Gastroesophageal sphincter (tissue), 4 donors: ENCODE results near the gene ACER2. TPM values are rescaled to one million over a fixed set of nuclear protein-coding genes. Genes with fewer than 3 reads are reported as not detected.
"Not testable (repeated sequence)": the region's sequence is repeated elsewhere in the genome, so short reads cannot be mapped to it uniquely, and the experiment has no call there.

ENCODE experiments used
- ATAC-seq: fragments of 150-250 bp; one replicate; pipeline ENCODE4 v1.9.1; 2016; ENCODE audit warnings: mild to moderate bottlenecking, moderate library complexity
- H3K27ac ChIP-seq, 4 donors: fragments of 200-600 bp; sonication (generic) in 3 of 4; 1 replicate in 3 of 4; 2 replicates in 1 of 4; pipeline ENCODE4 v1.5.1; 2016 to 2019
- H3K27me3 ChIP-seq: fragments of 200-600 bp; sonication (generic); one replicate; pipeline ENCODE4 v1.5.1; 2019
- H3K36me3 ChIP-seq, 2 donors: fragments of 200-600 bp; sonication (generic); one replicate each; pipeline ENCODE4 v1.5.1; 2019; ENCODE audit warnings: control low read depth in 1 of 2
- H3K4me1 ChIP-seq, 3 donors: fragments of 200-600 bp; sonication (generic); 1 replicate in 2 of 3; 2 replicates in 1 of 3; pipeline ENCODE4 v1.5.1; 2016 to 2019; ENCODE audit warnings: control low read depth in 2 of 3
- H3K4me3 ChIP-seq, 2 donors: fragments of 200-600 bp; sonication (generic); one replicate each; pipeline ENCODE4 v1.5.1; 2019; ENCODE audit warnings: mild to moderate bottlenecking in 1 of 2, moderate library complexity in 1 of 2
- H3K9me3 ChIP-seq, 3 donors: fragments of 200-600 bp; sonication (generic); one replicate each; pipeline ENCODE4 v1.5.1; 2017 to 2019; ENCODE audit warnings: control low read depth in 2 of 3
- EP300 ChIP-seq: sonication (generic); formaldehyde crosslinking; IDR thresholded peaks from one replicate; pipeline ENCODE4 v1.6.1; 2017; ENCODE audit warnings: antibody characterized with exemption, mild to moderate bottlenecking
- POLR2A ChIP-seq, 2 donors: fragments of 450-650 bp; IDR thresholded peaks; one replicate each; pipeline ENCODE4 v1.6.1; 2017; ENCODE audit warnings: antibody characterized with exemption in 2 of 2, mild to moderate bottlenecking in 2 of 2, moderate library complexity in 1 of 2
- POLR2AphosphoS5 ChIP-seq: sonication (generic); formaldehyde crosslinking; IDR thresholded peaks from one replicate; pipeline ENCODE4 v1.6.1; 2017; ENCODE audit warnings: antibody characterized with exemption
- WGBS, 2 donors: methylation state at CpG; one replicate each; pipeline ENCODE4 v1.1.5; 2018; ENCODE audit warnings: low coverage in 1 of 2; 5-methylcytosine and 5-hydroxymethylcytosine counted together
- total RNA-seq, 4 donors: library from RNA; depleted of rRNA; stranded (reverse); fragments of >200 nt; gene quantifications; one replicate each; pipeline ENCODE4 v1.1.0, GENCODE V29; 2016
- TF ChIP-seq, protein P1 (sequence below), 4 experiments: fragments of 200-600 bp in 2 of 4; fragments of 450-650 bp in 2 of 4; sonication (generic) in 1 of 4; IDR thresholded peaks; one replicate each; pipeline ENCODE4 v1.5.1; 2017 to 2019; ENCODE audit warnings: antibody characterized with exemption in 4 of 4, mild to moderate bottlenecking in 2 of 4, moderate library complexity in 2 of 4

The ACER2 gene
- total RNA-seq, 4 donors from 2014 or later, result 2.4 to 6.1 (median 3.2) TPM

- H3K27ac ChIP-seq, result no peak overlapping the region
- no peak overlapping the region for H3K4me3 ChIP-seq
- H3K9me3 ChIP-seq, result no peaks in the 10 kb centered on the region
- 83 to 92% methylated on average over 2 of the region's 2 CpGs for WGBS, 2 donors
- no peak for ATAC-seq
- TF ChIP-seq EP300 (no peak), POLR2A (IDR thresholded peaks at IDR 0.05) (no peak), POLR2AphosphoS5 (no peak)
- TF ChIP-seq, protein P1, sequence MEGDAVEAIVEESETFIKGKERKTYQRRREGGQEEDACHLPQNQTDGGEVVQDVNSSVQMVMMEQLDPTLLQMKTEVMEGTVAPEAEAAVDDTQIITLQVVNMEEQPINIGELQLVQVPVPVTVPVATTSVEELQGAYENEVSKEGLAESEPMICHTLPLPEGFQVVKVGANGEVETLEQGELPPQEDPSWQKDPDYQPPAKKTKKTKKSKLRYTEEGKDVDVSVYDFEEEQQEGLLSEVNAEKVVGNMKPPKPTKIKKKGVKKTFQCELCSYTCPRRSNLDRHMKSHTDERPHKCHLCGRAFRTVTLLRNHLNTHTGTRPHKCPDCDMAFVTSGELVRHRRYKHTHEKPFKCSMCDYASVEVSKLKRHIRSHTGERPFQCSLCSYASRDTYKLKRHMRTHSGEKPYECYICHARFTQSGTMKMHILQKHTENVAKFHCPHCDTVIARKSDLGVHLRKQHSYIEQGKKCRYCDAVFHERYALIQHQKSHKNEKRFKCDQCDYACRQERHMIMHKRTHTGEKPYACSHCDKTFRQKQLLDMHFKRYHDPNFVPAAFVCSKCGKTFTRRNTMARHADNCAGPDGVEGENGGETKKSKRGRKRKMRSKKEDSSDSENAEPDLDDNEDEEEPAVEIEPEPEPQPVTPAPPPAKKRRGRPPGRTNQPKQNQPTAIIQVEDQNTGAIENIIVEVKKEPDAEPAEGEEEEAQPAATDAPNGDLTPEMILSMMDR (IDR thresholded peaks at IDR 0.05), result no peak
- H3K4me1 ChIP-seq, result peaks cover 0 to 20% (median 13%) of the 10 kb centered on the region in 3 donors
- peaks cover 0 to 26% of the 10 kb centered on the region in 2 donors for H3K36me3 ChIP-seq
- H3K27me3 ChIP-seq, result no peaks in the 10 kb centered on the region
Observed at GRCh38 chr9:19429595-19429994, 20.8 kb downstream of the ACER2 start.

- ATAC-seq, result no peak
- TF ChIP-seq POLR2A (IDR thresholded peaks at IDR 0.05) (no peak), EP300 (no peak), POLR2AphosphoS5 (no peak)
- TF ChIP-seq, protein P1 (IDR thresholded peaks at IDR 0.05), result no peak
- 33 to 83% methylated on average over 1 of the region's 2 CpGs for WGBS, 2 donors
- H3K27me3 ChIP-seq, result no peaks in the 10 kb centered on the region
- no peak overlapping the region for H3K4me3 ChIP-seq
- H3K27ac ChIP-seq, result peak overlapping the region in 2 of 4 donors; percentile 42 to 48
- H3K4me1 ChIP-seq, result peaks cover 0 to 20% (median 13%) of the 10 kb centered on the region in 3 donors
- peaks cover 0 to 24% of the 10 kb centered on the region in 2 donors for H3K36me3 ChIP-seq
- H3K9me3 ChIP-seq, result no peaks in the 10 kb centered on the region
Observed at GRCh38 chr9:19430201-19430760, 21.5 kb downstream of the ACER2 start.

GRCh38 chr9:19431361-19432171 is 22.8 kb downstream of the ACER2 start:
- peak; percentile 77 for ATAC-seq
- Histone ChIP-seq H3K27me3 (no peaks in the 10 kb centered on the region), H3K9me3 (no peaks in the 10 kb centered on the region), H3K4me3 (no peak overlapping the region), H3K36me3 (peaks cover 0 to 19% of the 10 kb centered on the region in 2 donors), H3K27ac (peak overlapping the region in 3 of 4 donors; percentile 41 to 48 (median 42)), H3K4me1 (peaks cover 0 to 20% (median 13%) of the 10 kb centered on the region in 3 donors)
- TF ChIP-seq, protein P1 (IDR thresholded peaks at IDR 0.05), result no peak
- TF ChIP-seq POLR2AphosphoS5, result peak; percentile 36
- WGBS, 2 donors, result 38 to 59% methylated on average over 10 to 13 of the region's 14 CpGs

DNA sequence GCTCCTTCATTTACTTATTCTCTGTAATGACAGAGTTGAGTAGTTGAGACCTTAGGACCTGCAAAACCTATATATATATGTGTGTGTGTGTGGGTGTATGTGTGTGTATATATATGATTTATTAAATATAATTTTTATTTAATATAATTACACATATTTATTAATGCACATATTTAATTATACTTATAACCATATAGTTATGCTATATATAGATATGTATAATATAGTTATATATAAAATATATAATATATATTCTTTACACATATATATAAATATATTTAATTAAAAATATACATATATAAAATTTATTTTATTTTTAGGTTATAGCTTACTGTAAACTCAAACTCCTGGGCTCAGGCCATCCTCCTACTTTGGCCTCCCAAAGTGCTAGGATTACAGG is 23.7 kb downstream of the ACER2 start:
- peaks cover 0 to 20% (median 13%) of the 10 kb centered on the region in 3 donors for H3K4me1 ChIP-seq
- no peak overlapping the region for H3K4me3 ChIP-seq
- no peaks in the 10 kb centered on the region for H3K27me3 ChIP-seq
- no peak for ATAC-seq
- H3K27ac ChIP-seq, result no peak overlapping the region
- H3K36me3 ChIP-seq, result peaks cover 0 to 10% of the 10 kb centered on the region in 2 donors
- TF ChIP-seq, protein P1 (IDR thresholded peaks at IDR 0.05), result no peak
- no peak for TF ChIP-seq POLR2AphosphoS5
- H3K9me3 ChIP-seq, result no peaks in the 10 kb centered on the region

- not testable (repeated sequence) for H3K27ac ChIP-seq, H3K4me3 ChIP-seq, ATAC-seq, H3K9me3 ChIP-seq, H3K27me3 ChIP-seq
- H3K4me1 ChIP-seq, result peaks cover 0 to 20% (median 13%) of the 10 kb centered on the region in 3 donors
- no CpG with 5 or more reads among the region's 35 CpGs for WGBS, 2 donors
- H3K36me3 ChIP-seq, result peaks cover 0 to 16% of the 10 kb centered on the region in 2 donors
Observed at GRCh38 chr9:19433729-19434128, 24.9 kb downstream of the ACER2 start.
